DMS 273 treated with DMSO at 0.1 percent for 48 hours (cell line): Measurements from ENCODE around the gene YIPF5.

Experiments used
- DNase-seq: peaks from one replicate; lab custom pipeline; 2025; lab: John Stamatoyannopoulos, UW

YIPF5 gene

DNA sequence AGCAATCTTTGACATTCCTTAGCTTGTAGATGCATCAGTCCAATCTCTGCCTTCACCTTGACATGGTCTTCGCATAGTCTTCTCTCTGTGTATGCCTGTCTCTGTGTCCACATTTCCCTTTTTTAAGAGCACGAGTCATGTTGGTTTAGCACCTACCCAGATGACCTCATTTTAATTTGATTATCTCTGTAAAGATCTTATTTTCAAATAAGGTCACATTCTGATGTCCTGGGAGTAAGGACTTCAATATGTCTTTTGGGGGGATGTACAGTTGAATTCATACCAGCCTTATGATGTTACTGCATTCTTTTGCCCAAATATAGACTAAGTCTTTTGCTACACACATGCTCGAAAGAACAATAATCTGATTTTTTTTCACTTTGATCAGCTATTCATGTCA, 7.1 kb upstream of the YIPF5 start:
- DNase-seq, result no peak

DNA sequence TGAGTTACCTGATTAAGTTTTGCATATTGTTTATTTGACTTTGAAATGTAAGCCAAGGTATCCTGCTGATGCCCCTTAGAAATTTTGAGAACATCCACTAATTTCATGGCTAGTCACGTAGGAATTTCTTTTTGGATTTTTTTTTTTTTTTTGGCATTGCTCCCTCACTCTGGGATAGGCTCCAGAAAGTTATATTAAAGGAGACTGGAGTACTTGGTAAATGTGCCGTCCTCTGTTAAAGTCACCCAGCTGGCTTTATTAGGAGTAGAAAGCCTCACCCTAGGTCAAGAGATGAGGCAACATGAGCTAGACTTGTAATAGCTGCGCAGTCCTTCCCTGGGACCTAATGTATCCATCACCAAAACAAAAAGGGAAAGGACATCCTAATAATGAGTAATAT, 3.3 kb upstream of the YIPF5 start:
- no peak for DNase-seq

DNA sequence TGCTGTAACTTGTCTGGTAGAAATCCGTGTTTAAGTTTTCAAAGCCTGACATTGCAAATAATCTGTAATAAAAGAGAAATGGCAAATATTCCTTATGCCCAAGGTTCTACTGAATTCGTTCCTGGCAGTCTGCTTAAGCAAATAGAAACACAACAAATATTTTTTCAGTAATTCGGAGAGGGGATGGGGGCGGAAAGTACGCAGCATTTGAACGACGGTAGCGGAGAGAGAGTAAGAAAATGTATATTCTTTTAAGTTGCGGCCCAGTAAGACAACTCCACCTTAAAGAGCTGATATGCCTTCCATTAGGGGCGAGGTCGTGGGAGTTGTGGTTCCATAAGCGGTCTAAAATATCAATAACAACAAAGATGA, 569 bp downstream of the YIPF5 start:
- DNase-seq, result no peak

DNA sequence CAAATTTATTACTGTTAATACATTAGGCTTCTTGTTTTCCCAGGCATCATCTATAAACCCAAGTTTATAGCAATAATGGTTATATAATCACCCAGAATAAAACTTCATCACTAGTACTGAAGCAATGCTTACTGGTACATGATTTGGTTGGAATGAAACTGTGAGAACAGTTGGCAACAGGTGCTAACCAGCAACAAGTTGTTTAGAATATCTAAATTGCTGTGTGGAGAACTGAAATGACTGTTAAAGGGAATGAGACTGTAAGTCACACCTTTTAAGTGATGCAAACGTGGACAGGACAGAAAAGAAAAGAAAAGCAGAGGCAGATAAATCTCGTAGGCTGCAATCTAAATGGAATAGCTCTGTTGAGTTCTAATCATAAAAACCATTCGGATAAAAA, 2.5 kb downstream of the YIPF5 start:
- no peak for DNase-seq

DNA sequence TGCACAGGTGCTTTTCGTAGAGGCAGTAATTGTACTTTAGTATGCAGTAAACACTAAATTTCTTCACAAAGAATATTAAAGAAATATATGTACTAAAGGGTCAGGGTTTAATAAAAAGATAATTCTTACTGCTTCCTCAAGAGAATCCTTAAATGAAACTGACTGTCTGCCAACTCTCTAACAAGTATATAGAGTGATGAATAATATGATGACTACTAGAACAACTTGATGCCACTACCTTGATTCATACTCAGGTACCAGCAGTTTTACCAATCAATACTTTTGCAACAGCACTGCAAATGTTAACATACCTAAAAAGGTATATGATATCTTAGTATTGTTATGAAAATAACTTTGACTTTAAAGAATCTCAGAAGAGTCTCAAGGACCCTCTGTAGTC, 3.8 kb downstream of the YIPF5 start:
- no peak for DNase-seq

DNA sequence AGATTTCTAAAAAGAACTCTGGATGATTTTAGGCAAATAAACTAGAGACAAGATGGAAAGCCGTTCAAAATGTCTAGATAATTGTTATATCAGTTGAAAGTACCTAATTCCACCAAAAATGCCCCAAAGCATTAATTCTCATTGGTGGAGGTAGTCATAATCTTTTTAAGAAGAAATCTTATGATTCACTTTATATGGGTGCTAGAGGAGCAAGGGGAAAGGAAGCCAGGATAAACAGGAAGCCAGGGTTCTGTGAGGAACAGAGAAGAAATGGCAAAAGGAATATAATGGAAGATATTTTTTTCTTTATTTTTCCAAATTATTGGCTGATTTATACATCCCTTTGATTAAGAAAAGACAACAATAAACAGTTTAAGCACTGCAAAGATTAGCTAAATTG, 7.8 kb downstream of the YIPF5 start:
- no peak for DNase-seq

DNA sequence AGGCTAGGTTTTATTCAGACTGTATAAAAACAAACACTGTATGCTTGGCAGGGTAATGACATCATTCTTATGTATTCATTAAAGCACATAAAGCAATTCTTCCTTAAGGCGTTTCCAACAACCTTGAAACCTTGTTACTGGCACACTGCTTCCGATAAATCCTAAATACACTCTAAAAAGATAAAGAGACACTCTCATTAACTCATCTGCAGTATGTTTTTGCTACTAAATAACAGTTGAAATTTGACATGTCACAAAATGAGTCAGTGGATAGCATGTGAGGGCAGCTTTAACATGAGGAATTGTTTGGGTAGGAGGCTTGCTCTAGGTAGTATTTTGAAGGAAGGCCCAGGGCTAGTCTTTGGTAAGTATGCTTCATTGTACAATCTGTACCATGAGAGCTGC, 13.7 kb downstream of the YIPF5 start:
- no peak for DNase-seq

DNA sequence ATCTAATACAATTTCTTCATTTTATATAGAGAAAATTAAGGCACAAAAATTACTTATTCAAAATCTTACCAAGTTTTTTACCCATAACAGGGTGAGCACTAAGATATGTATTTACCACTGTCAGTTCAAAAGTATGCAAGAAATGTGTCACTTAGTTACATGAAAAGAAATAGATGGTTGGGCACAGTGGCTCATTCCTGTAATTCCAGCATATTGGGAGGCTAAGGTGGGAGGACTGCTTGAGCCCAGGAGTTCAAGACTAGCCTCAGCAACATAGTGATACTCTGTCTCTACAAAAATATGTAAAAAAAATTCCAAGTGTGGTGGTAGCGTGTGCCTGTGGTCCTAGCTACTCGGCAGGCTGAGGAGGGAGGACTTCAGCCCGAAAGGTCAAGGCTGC, 19.4 kb downstream of the YIPF5 start:
- DNase-seq, result no peak

DNA sequence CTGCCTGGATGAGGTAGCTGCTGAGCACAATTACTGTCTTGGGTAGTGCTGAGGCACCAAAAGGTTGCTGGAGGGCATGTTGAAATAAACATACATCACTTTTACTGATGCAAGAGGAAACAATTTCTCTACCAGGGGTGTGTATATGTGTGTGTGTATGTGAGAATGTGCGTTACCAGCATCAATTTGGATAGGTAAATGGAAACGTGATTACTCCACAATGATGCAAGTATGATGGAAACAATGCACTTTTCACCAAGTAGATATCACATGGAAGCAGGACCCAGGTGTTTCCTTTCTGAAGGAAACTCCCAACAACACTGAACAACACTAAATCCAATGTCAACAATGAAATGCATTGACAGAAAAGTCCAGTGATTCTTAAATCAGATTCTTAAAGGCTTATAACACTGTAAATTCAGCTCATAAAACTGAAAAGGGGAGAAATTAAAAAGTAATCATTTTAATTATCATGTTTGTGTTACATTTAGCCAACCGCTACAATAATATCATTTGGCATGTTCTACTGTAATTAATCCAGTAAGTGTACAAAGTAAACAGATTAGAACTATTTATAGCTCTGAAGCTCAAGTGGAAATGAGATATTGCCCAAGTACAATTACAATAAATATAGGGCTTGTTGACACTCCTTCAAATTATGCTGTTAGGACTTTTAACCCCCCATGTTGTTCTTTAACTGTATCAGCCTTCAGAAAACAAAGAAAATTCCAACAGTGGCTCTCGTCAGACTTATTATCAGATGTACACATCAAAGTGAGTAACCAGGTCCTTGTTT, 25.3 kb downstream of the YIPF5 start:
- no peak for DNase-seq

DNA sequence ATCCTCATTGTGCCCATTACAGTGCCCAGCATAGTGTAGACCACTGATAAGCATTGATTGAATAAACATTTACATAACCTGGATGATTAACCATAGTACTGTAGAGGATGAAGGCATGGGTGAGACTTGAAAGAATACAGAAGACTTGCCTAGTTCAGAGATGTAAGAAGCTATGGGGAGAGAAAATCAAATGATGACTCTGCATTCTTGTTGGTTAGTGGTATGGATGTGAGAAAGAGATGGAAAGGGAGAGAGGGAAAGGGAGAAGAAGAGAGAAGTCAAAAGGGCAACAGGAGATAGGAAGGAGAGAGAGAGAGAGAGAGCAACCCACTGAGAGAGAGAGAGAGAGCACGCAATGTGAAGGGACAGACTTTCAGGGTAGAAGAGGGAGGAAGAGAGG, 26.8 kb downstream of the YIPF5 start:
- no peak for DNase-seq

DNA sequence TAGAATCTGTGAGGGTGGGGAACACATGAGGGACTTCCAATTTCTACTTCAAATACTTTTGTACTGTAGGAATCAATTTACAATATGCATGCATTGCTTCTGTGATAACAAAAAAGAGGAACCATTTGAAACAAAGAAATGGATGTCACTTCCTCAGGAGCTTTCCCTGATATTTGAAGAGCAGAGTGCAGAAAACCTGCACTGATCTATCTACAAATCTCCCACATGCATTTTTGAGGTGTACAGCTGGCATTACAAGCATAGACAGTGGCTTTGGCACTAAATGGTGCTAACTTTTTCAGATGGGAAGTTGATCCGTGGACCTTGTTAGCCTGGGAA, 27.7 kb downstream of the YIPF5 start:
- DNase-seq, result no peak

DNA sequence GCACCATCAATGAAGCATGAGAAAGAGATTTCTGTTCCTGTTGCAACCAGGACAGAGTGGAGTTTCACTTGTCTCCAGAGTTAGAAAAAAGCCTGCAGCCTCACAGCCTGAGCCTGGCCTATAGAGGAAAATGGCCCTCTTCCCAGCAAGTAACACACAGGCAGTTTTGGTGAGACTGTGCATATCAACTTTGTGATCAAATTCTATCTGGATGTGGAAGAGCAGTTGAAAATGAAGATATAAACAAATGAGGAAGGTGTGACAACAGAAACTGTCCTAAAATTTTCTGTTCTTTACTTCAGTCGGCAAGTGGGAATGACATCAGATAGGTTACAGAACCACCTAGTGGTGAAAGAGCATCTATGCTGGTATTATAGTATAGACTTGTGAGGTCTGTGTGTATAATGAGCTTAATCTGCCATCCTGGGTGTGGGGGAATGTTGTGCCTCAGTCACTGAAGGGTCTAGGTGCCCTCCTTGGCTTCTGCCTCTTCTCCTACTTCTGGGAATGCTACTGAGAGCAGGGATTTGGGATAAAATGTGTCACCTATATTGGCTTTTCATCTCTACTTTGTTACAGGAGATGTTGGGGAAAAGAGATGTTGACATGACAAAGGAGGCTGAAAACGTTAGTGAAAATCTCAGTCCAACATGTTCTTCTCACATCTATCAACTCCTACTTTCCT, 28.2 kb downstream of the YIPF5 start:
- DNase-seq, result peak; percentile 39

DNA sequence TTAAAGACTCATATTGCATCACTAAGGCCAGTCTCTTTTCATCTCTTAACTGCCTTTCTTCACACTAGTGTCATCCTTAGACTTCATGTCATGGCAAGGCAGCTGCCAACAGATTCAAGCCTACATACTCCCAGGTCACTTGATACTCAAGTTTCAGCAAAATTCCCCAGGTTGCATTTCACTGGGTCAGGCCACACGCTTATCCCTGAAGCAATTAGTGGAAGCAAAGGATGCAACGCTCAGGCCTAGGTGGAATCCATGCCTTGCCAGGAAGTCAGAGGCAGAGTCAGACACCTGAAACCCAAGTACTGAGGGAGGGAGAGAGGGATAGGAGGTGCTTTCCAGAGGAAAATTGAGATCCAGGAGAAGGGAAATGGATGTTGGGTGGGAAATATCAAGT, 28.9 kb downstream of the YIPF5 start:
- no peak for DNase-seq

DNA sequence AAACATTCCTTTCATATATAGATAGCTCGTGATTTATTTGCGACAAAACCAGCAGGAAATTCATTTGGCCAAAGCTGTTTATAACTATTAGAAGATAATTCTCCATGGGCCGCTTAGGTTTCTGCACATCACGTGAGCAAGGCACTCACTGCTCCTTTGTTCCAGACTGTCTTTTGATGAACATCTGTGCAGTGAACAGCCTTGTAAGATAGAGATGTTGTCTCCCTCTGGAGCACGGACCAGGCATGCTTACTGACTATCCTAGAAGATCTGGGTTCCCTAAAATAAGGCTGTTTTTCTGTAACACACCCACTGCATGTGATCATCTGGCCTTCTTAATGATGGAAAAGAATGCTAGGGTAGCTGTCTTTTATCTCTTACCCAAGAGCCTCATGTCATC, 30.9 kb downstream of the YIPF5 start:
- no peak for DNase-seq

DNA sequence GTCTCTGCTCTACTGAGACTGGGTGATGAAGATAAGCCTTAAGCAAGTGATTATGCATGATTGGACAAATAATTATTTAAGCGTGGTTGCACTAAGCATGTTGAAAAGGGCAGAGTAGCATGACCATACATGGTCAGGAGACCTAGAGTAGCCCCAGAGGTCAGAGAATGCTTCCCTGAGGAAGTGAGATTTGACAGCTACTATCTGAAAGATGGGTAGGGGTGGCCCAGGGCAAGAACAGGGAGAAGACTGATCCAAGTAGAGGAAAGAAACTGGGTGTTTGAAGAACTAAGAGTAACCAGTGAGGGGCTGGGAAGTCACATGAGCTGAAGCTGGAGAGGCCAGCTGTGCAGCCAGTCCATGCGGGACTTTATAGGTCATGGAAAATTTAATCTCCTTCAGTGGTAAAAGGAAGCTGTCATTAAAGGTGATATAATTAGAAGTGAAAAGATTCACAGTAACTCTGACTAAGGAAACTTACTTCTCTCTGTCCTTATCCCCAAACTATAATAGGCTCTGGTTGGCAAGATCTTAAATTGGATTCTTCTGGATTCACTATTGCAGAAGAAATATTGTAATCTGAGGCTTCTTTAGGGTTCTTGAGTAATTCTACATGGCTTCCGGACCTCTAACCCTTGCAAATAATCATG, 35.2 kb downstream of the YIPF5 start:
- DNase-seq, result no peak

DNA sequence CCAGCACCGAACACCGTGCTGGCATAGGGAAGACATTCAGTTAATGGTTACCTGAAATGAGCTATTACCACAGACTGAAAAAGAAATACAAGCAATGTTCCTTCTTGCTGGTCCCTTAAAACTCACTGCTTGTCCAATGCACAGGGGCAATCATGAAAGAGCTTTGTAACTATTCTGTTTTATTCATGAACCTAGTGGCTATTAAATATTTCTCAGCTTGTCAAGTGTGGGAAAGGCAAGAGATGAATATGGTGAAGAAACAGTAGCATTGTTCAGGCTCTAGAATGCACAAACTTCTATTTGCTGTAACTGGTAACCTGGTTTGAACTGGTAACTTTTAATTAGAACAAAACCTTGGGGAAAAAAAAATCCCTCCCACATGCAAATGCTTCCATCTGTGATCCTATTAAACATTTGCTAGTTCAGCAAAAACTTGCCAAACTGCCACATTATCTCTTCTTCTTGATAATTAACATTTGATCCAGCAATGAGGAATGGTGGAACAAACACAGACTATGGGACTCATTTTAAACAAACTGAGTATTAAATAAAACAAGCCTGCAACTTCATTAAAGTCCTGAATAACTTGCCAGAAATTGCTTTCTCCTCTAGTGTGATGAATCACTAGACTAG, 36.1 kb downstream of the YIPF5 start:
- DNase-seq, result peak; percentile 26

DNA sequence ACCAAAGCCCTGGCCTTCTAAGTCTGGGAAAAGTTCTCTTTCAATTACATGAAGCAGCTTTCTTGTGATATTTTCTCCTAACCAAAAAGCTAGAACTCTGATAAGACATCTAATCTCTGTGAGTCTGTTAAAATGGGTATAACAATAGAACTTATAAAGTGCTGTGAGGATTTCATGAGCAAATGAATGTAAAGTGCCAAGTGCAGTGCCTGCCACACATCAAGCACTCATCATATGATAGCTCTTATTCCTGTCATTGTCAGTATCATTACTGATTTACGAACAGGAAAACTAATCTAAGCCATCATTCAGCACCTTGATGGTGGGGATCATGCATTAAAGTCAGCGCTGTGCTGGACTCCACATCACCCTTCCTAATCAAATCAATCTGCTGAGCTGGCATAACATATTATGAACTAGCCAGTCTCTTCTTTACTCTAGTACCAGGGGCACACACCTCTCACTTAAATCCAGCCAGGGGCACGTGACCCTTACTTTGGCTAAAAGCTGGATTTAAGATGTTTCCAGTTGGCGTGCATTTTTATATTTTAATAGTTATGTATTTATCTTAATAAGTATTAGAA, 37.3 kb downstream of the YIPF5 start:
- no peak for DNase-seq

DNA sequence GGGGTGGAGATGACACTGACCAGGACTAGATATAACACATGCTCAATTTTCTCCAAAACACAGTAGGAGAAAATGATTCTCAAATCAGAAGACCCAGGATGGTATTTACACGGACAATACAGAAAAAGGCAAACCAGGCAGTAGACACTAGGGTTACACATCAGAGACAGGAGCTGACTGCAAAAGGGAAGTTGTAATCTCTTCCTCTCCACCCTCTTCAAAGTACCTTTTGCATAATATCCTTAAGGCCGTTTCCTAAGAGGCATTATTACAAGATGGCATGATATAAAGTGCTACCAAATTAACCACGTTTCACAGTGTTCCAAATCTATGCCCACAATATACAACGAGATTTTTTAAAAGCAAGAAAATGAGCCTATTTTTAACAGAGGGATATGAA, 39.2 kb downstream of the YIPF5 start:
- DNase-seq, result no peak

DNA sequence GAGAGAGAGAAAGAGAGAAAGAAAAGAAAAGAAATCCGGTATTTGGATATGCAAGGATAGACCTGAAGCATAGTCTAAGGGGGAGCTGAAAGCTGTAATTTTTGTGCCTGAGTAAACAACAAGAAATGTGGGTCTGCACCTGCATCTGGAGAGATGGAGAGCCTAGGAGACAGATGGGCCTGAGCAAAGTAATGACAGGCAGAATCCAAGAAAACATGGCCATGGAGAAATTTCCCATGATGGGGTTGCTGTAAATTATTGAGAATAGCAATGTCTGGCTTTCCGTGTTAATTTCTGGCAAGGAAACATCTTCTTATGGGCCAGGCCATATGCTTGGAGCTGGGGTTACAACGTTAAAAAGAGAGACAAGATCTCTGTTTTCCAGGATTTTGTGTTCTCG, 40.2 kb downstream of the YIPF5 start:
- no peak for DNase-seq

DNA sequence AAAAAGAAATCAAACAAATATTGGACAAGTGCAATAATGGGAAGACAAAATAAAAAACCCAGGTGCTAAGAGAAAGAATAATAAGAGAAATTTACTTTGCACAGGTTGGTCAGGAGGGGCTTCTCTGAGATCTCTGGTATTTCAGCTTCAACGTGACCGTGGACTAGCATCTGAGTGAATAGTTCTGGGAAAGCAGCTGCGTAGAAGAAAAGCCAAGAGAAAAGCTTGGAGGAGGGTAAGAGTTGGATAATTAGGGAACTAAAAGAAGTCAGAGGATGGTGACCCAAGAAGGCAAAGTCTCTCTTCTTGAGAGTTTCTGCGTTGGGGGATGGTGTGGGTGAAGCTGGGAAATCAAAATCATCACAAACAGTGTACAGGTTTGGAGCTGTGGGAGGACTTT, 41.6 kb downstream of the YIPF5 start:
- DNase-seq, result no peak

DNA sequence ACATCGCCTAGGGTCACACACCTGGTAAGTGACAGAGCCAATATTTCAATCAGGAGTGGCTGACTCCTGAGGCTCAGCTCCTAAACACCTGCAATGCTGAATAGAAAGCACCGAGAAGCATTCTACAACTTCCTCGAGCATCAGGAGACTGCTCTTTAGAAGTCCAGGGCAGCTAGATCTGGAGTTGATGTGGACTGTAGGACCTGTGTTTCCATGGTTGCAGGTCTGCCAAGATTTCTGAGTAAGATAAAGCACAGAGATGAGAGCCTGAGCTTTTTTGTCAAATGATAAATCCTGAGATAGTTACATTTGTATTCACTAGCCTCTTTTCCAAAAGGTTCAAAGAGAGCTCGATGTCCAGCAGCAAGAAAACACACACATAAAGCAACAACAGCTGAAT, 43.8 kb downstream of the YIPF5 start:
- DNase-seq, result no peak

DNA sequence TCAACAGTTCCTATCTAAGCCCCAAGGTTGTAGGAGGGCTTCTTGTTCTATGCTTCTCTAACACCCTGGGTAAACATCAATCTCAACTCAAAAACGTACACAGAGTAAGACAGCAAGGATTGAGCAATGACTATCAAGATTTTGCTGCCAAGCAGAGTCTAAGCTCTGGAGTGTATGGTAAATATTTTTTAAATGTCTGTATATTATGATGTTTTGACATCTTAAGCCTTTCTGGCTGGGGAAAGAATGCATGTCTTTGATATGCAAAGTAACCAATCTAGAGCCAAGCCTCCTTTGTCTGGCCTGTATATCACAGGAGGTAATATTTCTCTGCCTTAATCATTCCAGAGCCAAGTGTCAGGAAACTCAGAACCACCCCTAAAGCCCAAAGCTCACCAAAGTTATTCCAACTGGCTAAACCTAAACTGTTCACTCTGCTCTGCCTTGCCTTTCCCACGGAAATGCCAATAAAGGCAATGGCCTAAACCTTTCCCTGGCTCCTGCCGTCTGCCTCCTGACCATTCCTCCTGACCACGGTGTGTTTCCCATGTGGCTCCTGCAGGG, 45.2 kb downstream of the YIPF5 start:
- no peak for DNase-seq
